Stimulated activated CD8-positive, alpha-beta memory T cell treated with anti-CD3 and anti-CD28 coated beads, Interleukin-15, amount 100 ng/mL, for 1 hour (primary cell): Measurements from ENCODE around the gene ZSWIM2.
"Not testable (repeated sequence)": the region's sequence is repeated elsewhere in the genome, so short reads cannot be mapped to it uniquely, and the experiment has no call there.

Experiments used
- DNase-seq: peaks from one replicate; pipeline ENCODE4 v3.0.0-alpha.2; 2020; ENCODE audit warnings: low read depth

ZSWIM2 gene

DNA sequence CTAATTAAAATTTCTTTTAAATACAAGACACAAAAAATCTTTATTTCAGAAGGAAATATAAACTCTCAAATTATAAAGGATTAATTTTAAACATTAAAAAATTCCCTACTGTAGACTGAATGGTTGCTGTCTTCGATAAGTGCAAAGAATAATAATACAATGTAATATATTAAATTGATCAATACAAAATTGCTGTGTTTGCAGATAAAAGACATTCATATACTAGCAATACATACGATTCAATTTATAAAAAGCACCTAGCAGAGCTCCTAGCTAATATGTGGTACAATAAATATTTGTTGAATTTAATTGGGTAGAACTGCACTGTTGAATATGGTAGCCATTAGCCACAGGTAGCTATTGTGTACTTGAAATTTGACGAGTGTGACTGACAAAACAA lies 6.6 kb downstream of the ZSWIM2 start:
- no peak for DNase-seq

DNA sequence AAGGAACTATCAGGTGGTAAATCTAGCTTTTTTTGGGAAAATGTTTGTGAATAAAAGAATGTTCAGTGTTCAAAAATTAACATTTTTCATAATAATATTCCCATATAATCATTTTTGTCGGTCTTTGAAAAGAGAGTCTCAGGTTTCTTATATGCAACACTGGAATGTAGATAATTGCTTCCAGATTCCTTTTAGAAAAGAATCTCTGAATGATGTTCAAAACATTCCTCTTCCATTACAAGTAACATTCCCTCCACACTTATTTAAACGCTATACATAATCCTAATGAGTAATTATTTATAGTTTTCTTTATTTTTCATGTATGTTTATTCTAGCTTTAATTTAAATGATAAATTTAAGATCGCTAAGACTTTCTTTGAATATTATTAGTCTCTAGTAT lies 7.0 kb downstream of the ZSWIM2 start:
- no peak for DNase-seq

DNA sequence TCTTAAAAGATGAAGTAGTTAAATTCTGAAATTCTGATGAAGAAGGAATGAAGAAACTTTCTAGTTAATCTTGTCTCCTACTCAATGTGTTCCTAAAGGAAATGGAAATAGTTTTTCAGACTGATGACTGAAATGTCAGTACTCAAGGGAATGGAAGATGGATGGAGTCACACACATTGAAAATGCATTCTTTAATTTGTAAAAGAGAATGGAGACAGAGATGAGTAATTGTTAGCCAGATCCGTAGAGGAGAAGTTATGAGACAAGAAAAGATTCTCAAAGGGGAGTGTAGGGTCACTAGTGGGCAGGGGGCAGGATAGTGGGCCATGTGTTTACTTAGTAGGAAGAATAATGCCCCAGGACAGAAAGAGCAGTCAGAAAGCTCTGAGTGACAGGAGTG lies 13.3 kb downstream of the ZSWIM2 start:
- DNase-seq, result no peak

DNA sequence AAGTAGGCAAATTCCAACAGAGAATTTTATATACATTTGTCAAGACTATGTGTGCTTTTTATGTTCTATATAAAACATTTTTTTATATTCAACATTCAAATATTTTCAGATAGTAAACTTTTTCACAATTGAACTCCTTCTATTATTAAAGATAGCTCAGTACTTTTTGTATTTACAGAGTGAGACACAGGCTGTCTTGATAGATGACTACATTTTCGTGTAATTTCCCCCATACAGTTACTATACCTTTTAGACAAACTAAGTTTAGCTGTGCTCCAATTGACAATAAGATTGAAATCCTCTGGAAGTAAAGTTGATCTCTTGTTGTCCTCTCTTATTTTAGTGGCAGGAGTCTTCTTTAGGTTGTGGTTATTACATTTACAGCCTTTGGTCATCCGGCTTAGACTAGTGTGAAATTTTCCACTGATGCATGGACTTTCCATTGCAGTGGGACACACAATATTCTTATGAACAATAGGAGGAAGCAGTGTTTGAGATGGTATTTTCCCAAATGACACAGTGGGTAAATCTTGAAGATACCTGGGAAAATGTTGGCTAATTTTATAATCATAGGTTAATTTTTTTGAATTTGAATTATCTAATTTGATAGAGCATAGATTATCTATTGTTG lies 21.0 kb downstream of the ZSWIM2 start:
- DNase-seq, result no peak

DNA sequence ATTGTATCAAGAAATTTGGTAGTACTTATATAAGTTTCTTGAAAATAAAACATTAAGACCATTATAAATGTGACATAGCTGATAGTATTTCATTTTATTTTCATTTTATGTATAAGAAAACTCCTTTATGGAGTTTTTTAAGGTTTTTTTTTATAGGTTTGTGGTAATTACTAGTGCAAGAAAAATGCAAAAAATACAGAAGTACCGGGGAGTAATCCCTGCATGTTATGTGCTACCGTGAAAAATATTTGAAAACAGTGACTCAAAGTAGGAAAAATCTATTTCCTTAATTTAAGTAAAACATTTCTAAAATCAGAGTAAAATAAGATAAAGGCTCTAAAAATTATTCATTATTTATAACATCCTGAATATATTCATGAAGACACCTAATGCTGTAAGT lies 21.6 kb downstream of the ZSWIM2 start:
- DNase-seq, result no peak

DNA sequence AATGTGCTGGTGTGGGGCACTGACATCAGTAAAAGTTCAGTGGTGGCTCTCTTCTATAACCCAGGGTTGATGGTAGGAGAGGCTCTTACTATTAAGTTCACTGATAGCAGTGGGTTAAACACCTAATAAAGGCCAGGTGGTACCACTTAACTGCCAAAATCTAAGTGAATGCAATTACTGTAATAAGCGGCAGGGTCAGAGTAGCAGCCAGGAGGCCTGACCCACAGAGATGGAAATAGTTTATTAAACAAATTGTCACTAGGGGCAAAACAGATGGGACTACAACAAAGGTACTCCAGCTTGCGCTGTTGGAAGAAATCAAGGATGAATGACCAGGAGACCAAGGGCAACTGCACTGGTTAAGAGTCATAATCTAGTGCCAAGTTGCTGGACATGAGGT lies 26.6 kb downstream of the ZSWIM2 start:
- DNase-seq, result no peak

DNA sequence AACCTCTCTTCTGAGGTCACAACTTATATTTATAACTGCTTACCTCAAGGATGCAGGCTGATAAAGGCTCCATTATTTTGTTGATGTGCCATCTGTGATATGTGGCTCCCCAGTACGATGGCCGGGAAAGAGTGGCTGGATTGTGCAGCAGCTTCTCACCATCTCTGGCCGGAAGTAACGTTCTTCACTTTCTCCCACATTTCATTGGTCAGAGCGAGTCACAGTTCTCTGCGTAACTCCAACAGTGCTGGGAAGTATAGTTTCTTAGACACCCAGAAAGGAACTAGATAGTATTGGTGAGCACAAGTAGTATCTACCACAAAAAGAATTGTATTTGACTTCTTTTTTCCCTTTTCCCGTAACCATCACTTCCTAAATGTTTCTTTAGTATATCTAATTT lies 28.7 kb downstream of the ZSWIM2 start:
- DNase-seq, result no peak

DNA sequence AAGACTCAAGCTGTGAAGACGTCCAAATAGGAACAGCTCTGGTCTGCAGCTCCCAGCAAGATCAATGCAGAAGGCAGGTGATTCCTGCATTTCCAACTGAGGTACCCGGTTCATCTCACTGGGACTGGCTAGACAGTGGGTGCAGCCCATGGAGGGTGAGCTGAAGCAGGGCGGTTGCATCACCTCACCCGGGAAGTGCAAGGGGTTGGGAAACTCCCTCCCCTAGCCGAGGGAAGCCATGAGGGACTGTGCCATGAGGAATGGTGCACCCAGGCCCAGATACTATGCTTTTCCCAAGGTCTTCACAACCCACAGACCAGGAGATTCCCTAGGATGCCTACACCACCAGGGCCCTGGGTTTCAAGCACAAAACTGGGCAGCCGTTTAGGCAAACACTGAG lies 37.2 kb downstream of the ZSWIM2 start:
- DNase-seq, result not testable (repeated sequence)

DNA sequence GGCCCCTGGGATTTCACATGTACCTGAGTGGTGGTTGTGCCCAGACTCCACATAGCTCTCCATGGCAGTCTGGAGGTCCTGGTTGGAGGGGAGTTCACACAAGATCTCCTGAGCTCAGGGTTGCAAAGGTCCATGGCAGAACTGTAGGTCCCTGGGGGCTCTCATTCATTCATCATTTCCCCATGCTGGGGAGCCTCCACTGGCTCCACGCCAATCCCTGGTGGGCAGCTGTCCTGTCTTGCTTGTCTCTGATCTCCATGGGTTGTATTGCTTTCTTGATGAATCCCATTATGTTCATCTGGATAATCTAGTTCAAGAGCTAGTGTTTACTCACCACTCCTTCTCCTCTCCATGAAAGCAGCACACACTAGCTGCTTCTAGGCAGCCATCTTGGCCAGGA lies 42.4 kb downstream of the ZSWIM2 start:
- DNase-seq, result no peak

DNA sequence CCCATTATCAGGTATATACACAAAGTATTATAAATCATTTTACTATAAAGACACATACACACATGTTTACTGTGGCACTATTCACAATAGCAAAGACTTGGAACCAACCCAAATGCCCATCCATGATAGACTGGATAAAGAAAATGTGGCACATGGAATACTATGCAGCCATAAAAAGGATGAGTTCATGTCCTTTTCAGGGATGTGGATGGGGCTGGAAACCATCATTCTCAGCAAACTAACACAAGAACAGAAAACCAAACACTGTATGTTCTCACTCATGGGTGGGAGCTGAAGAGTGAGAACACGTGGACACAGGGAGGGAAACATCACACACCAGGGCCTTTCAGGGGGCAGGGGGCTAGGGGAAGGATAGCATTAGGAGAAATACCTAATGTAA lies 50.4 kb downstream of the ZSWIM2 start:
- DNase-seq, result not testable (repeated sequence)

DNA sequence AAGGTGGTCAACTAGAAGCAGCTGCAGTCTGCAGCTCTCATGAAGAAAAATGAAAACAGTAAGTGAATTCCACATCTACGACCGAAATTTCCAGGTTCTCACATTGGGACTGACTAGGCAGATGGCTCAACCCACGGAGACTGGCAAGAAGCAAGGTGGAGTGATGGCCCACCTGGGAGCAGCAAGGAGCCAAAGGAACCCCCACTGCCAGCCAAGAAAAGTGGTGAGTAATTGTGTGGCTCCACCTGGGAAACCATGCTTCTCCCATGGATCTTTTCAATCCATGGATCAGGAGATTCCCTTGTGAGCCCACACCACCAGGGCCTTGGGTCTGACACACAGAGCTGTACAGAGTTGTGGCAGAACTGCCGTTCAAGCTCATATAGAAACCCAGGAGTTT lies 64.0 kb downstream of the ZSWIM2 start:
- DNase-seq, result no peak

DNA sequence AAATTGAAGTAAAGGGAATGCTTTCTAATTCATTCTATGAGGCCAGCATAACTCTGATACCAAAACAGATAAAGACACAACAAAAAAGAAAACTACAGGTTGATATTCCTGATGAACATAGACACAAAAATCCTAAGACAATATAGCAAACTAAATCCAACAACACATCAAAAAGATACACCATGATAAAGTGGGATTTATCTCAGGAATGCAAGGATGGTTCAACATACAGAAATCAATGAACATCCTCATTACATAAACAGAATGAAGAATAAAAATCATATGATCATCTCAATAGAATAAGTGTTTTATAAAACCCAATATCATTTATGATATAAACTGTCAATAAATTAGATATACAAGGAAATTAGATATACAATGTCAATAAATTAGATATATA lies 65.7 kb downstream of the ZSWIM2 start:
- no peak for DNase-seq

DNA sequence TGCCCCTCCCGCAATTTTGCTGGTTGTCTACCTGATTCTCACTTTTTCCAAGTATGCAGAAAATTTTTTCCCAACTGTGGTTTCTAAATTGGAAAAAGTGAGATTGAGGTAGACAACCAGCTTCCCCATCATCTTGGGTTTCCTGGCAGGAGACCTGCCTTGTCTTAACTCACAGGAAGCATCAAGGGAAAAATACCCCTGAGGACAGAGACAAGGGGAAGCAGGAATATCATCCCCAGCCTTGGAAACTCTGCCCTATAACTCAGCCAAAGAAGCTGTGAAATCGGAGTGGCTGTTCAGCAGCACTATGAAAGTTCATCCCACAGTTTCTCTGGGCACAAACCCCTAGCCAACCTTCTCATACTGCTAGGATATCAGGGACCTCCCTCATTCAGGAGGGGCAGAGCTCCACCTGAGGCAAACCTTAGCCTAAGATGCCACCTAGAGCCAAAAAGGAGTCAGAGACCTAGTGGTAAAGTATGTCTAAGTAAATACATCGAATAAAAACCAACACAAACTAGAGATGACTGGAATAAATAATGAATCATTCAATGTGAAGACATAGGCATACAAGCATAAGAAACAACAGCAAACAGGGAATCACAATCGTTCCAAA lies 68.2 kb downstream of the ZSWIM2 start:
- no peak for DNase-seq
